ELF-1 (cell line): ENCODE data around the gene PLD5.

ENCODE experiments used
- DNase-seq: peaks from one replicate; pipeline ENCODE4 v3.0.0-alpha.2; 2016; ENCODE audit warnings: low read depth, low spot score

The PLD5 gene

GRCh38 chr1:242524571-242525359 is at the start of gene PLD5:
TSS of gene PLD5 (minus strand) at chr1:242524697.
- peak; percentile 29 for DNase-seq

GRCh38 chr1:242569867-242570266 is 45.4 kb upstream of the PLD5 start:
- DNase-seq, result no peak

GRCh38 chr1:242568666-242569065 is 44.2 kb upstream of the PLD5 start:
- DNase-seq, result no peak

GRCh38 chr1:242567596-242567995 is 43.1 kb upstream of the PLD5 start:
- DNase-seq, result no peak

GRCh38 chr1:242556759-242557158 is 32.3 kb upstream of the PLD5 start:
- no peak for DNase-seq

GRCh38 chr1:242556276-242556675 is 31.8 kb upstream of the PLD5 start:
- DNase-seq, result no peak

- no peak for DNase-seq
Measured at GRCh38 chr1:242554577-242554976, 30.1 kb upstream of the PLD5 start.

- no peak for DNase-seq
Measured at GRCh38 chr1:242546849-242547729, 22.6 kb upstream of the PLD5 start.

- no peak for DNase-seq
Measured at GRCh38 chr1:242546441-242546840, 21.9 kb upstream of the PLD5 start.

GRCh38 chr1:242544071-242544470 is 19.6 kb upstream of the PLD5 start:
- no peak for DNase-seq

GRCh38 chr1:242542271-242542670 is 17.8 kb upstream of the PLD5 start:
- DNase-seq, result no peak

- DNase-seq, result no peak
Measured at GRCh38 chr1:242535986-242536385, 11.5 kb upstream of the PLD5 start.

GRCh38 chr1:242534753-242535152 is 10.3 kb upstream of the PLD5 start:
- no peak for DNase-seq

GRCh38 chr1:242530761-242531160 is 6.3 kb upstream of the PLD5 start:
- no peak for DNase-seq

- DNase-seq, result no peak
Measured at GRCh38 chr1:242525769-242526168, 1.3 kb upstream of the PLD5 start.

- DNase-seq, result no peak
Measured at GRCh38 chr1:242525360-242525722, 844 bp upstream of the PLD5 start.

- DNase-seq, result peak; percentile 65
Measured at GRCh38 chr1:242523719-242524570, 552 bp downstream of the PLD5 start.

- peak; percentile 4 for DNase-seq
Measured at GRCh38 chr1:242522996-242523718, 1.3 kb downstream of the PLD5 start.

GRCh38 chr1:242522304-242522945 is 2.1 kb downstream of the PLD5 start:
- no peak for DNase-seq

GRCh38 chr1:242515555-242515954 is 8.9 kb downstream of the PLD5 start:
- no peak for DNase-seq

- DNase-seq, result no peak
Measured at GRCh38 chr1:242506724-242507123, 17.8 kb downstream of the PLD5 start.
